T-helper 9 cell (primary cell): ENCODE measurements around the gene EIF3F.
"Not testable (repeated sequence)": the region's sequence is repeated elsewhere in the genome, so short reads cannot be mapped to it uniquely, and the experiment has no call there.

Experiments used
- DNase-seq: peaks from one replicate; pipeline ENCODE4 v3.0.0-alpha.2; 2020
- total RNA-seq, 2 donors: gene quantifications; one replicate each; lab custom pipeline; 2026; lab: John Stamatoyannopoulos, UW

The EIF3F gene, protein sequence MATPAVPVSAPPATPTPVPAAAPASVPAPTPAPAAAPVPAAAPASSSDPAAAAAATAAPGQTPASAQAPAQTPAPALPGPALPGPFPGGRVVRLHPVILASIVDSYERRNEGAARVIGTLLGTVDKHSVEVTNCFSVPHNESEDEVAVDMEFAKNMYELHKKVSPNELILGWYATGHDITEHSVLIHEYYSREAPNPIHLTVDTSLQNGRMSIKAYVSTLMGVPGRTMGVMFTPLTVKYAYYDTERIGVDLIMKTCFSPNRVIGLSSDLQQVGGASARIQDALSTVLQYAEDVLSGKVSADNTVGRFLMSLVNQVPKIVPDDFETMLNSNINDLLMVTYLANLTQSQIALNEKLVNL
- 305 to 307 reads per million in 2 donors for total RNA-seq

DNA sequence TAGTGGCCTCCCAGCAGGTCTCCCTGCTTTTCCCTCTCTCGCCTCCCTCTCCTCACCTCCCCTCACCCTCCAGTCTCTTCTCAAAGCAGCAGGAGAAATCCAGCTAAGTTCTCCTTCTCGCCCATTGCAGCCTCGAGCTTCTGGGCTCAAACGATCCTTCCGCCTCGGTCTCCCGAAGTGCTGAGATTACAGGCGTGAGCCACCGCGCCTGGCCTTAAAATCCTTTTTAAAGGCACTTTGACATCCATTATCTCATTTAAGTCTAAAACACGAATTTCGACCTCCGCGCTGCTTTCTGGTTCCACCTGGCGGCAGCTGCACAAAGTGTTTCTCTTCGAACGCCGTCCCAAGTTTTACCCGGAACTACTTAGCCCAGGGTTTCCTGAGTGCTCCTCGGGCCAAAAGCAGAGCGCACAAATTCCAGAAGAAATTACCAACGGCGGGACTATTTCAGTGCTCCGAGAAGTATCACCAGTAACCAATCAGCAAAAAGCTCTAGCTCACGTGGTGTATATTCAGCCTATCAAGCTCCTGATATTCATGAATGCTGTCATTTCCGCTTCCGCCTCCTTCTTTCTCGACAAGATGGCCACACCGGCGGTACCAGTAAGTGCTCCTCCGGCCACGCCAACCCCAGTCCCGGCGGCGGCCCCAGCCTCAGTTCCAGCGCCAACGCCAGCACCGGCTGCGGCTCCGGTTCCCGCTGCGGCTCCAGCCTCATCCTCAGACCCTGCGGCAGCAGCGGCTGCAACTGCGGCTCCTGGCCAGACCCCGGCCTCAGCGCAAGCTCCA is at the start of gene EIF3F:
Gene EIF3F (plus strand): TSS at position 570 of the 792 bp plus-strand sequence. CDS start 16 bp downstream, at position 586.
- DNase-seq: peak; percentile 73

DNA sequence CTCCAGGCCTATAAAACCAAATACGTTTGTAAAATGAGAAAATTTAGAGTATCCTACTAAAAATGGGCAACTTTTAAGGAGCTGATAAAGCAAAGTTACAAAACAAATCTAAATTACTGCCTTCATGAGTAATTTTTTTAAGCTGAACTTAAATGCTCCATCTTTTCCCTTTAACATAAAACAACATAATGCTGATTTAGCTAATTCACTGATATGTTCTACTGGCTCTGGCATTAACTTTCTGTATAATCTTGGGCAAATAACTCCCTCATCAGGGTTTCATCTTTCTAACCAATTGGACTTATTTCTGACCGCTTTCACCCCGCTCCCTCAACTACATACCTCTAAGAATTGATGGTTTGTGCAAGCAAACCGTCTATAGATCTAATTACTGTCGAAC is 46.0 kb upstream of the EIF3F start:
- DNase-seq: no peak

DNA sequence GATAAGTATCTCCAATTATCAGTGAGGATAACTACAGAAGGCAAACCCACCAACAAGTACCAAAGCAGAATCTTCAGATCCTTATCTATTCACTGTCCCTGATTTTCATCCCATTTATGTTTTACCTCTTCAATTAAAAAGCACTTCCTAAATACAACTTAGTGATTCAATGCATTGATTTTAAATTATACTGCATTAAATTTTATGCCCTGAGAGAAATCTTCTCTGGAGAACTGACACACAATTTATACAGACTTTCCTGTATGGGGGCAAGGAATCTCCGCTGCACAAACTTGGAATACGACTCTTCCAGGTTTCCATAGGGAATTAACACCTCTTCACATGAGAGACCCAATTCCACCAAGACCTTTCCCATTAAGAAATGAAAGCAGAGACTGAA is 45.5 kb upstream of the EIF3F start, which contains the start of gene OR10A3:
Gene OR10A3 (minus strand): TSS at position 101 of the 400 bp plus-strand sequence. CDS start 2,188 bp downstream, outside the sequence.
- DNase-seq: no peak

DNA sequence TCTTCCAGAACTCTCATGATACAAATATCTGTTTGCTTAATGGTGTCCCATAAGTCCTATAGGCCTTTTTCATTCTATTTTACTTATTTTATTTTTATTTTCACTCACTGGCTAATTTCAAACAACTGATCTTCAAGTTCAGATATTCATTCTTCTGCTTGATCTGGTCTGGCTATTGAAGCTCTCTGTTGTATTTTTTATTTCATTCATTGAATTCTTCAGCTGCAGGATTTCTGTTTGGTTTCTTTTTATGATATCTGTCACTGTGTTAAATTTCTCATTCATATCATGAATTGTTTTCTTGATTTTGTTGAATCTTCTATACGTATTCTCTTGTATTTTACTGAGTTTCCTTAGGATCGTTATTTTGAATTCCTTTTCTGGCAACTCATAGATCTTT is 43.0 kb upstream of the EIF3F start:
- no peak for DNase-seq

DNA sequence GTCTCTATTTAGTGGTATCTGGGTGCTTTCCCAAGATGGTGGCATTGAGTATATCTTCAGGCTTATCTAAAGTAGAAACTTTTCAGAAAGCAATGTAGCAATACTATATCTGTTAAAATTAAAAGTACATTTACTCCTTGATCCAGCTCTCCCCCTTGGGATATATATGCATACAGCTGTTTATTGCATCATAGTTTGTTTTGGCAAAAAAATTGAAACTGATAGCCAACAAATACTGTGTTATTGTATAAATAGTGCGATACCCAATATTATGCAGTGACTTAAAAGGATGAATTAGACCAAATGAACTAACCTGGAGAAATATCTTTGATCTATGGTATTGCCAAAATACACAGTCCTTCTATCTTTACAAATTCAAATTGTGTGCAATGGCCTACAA is 37.2 kb upstream of the EIF3F start:
- no peak for DNase-seq

DNA sequence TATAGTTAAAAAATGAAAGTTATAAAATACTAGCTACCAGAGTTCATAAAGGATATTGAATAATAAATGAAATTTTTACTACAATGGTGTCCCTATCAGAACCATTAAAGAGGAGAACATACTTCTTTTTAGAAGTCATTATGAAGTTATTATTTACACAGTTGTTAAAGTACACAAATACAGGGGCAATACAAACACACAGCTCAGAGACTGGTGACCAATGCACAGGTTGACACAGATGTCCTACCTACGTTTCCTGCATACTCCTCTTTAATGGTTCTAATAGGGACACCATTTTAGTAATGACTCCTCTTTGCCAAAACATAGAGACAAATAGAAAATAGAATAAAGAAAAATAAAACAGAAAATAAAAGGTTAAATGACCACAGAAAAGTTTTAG is 31.9 kb upstream of the EIF3F start:
- DNase-seq: no peak

DNA sequence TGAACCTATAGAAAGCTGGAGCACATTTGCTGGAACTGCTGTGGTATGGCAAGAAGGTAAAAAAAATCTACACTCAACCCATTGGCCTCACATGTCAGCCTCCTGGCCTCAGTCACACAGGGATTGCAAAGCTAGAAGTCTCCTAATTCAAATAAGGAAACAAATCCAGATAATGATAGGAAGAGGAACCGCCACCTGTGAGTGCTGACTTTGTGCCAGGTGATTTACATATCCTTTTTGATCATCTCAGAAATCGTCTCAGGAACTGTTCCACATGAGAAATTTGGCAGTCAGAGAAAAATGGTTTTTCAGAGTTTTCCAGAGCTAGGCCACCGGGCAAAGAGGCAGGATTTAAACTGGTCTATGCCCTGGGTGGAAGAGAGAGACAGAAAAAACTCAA is 22.9 kb upstream of the EIF3F start:
- DNase-seq: no peak

DNA sequence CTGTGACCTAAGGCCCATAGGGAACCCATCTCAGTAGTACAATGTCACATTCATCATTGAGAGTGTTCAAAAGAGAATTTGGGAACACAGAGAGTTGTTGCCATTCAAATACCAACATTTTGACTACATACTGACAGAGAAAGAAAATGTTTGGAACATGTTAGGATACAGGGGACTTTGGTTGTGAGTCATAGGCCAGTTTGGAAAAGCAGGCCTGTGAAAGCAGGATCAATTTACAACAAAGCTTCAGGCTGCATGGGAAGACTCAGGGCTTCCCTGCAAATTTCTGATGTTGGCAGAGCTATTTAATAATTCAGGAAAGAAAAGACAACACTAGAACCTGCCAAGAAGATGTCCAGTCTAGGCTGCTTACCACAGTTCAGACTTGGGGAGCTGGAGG is 22.3 kb upstream of the EIF3F start:
- no peak for DNase-seq

DNA sequence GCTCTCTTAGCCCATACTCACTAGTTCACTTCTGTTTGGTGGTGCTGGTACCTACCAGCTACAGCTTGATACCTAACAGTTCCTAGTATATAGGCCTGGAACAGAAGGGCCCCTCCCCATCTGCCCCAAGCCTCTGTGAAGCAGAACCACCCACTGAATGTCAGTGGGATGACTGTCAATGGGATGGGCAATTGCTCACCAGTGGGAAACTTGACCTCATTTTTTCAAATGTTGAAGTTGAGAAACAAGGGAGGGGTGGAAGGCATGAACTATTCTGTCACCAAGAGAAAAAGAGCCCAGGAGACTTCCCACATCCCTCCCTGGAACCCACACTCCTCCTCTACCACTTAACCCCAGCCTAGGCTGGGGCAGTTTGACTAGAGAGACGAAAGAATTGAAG is 21.8 kb upstream of the EIF3F start, which contains the start of gene NLRP10:
Gene NLRP10 (minus strand): TSS at position 62 of the 400 bp plus-strand sequence. CDS start 1,952 bp downstream, outside the sequence.
- no peak for DNase-seq

DNA sequence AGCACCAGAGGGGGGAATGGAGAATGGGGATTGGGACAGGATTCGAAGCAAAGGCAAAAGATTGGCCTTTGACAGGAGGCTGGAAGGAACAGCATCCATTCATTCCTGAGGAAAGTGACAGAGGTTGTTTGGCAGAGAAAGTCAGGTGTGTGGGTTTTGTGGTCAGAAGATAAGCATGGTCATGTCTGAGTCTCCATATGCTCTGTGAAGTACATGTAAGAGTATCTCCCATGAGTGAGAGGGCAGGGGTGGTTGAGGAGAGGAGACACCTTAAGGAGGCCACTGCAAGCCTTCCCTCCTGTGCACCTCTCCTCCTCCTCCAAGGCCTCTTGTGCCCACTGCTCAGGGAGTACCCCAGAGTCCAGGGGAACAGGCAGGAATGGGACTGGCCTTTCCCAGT is 20.0 kb upstream of the EIF3F start:
- no peak for DNase-seq

DNA sequence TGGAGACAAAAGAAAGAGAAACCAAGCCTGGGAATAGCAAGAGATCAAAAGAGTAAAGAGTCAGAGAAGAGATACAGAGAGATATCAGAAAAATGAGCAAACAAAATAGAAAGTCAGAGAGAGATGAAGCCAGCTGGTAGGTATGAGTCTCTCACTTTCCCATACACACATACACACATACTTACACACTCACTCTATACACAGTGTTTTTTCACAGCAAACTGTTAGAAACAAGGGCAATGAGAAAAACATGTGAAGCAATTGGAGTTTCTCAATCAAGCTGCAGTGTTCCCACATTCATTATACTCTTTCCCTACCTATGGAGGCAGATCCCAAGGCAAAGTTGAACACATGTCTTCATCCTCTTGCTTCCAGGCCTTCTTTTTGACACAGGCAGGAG is 19.3 kb upstream of the EIF3F start:
- DNase-seq: no peak

DNA sequence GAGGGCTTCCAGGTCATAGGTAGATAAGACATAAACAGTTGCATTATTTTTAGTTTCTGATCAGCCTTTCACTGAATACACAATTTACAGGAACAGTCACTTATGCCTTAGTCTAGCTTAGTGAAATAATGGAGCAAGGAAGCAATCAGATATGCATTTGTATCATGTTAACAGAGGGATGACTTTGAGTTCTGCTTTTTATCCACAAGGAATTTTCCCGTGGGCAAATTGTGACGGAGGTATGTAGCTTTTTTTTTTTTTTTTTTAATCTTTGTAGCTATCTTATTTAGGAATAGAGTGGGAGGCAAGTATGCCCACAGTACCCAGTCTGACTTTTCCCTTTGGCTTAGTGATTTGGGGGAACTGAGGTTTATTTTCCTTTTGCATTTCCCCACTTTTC is 18.5 kb upstream of the EIF3F start:
- DNase-seq: no peak

DNA sequence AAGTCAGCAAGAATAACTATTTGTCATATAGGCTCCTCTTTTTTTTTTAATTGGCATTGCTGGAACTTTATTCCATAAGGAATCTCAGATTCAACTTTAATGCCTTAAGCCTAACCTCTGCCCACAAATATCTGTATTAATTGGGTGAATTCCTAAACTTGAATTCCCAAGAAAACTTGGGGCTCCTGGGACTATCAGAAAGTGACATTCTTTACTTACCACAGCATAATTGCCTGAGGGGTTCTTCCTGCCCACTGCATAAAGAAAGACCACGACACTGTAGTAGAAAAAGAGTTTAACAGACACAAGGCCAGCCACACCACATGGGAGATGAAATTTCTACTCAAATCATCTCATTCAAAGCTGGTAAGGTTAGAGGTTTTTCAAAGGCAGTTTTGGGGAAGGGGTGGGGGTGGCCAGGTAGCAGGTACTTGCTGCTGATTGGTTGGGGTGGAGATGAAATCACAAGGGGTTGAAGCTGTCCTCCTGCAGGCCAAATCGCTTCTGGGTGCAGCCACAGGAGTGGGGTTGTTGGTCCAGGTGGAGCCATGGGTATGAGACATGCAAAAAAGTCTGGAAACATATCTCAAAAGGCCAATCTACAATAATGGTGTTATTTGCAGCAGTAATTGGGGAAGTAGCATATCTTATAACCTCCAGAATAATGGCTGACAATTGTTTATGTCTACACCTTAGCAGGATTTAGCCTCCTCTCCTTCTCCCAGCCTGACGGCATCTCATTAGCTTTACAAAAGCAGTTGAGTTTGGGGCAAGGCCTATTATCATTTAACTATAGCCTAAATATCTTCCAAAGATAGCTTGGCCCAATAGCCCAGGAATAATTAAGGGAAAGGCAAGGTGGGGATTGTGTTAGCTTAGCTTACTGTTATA is 17.1 kb upstream of the EIF3F start:
- DNase-seq: no peak

DNA sequence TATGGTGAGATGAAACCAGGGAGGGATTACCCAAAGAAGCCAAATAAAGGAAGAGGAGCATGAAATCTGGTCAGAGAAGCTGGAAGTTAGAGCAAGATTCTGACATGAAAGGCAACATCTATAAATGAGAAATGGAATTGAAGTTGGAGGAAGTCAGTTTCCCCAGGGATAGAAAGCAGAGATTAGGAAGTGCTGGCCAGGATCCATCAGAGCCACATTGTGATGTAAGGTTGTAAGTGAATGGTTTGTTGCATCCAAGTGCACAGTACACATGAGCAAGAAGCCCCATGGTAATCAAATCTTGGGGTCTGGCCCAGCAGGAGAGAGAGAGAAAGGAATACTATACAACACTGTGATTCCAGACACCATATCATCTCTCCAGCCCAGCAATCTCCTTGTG is 15.3 kb upstream of the EIF3F start:
- no peak for DNase-seq

DNA sequence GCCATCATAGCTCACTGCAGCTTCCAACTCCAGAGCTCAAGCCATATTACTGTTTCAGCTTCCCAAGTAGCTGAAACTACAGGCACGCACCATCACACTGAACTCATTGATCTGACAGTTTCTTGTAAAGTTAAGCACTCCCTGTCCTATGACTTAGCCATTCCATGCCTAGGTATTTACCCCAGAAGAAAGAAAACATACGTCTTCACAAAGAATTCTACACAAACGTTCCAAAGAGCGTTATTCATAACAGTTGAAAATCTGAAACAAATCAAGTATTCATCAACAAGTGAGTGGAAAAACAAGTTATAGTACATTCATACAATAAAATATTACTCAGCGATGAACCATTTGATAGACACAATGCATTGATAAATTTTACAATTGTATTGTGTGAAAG is 14.1 kb upstream of the EIF3F start:
- no peak for DNase-seq

DNA sequence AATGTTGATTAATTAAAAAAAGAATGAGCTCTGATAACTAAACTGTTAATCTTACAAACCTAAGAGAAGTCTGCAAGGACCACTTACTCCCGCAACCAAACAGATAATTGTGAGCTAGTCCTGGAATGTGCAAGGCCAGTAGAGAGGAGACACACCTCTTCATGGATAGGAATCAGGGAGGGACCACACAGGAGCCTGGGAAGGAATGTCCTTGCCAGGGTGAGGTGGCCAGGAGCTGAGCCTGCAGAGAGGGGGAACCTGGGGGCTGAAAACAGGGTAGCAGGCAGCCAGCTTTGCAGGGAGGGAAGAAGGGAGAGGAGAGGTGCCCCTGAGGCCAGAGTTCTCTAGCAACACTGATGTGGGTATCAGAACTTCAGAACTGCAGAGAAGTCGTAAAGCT is 12.5 kb upstream of the EIF3F start:
- DNase-seq: no peak

DNA sequence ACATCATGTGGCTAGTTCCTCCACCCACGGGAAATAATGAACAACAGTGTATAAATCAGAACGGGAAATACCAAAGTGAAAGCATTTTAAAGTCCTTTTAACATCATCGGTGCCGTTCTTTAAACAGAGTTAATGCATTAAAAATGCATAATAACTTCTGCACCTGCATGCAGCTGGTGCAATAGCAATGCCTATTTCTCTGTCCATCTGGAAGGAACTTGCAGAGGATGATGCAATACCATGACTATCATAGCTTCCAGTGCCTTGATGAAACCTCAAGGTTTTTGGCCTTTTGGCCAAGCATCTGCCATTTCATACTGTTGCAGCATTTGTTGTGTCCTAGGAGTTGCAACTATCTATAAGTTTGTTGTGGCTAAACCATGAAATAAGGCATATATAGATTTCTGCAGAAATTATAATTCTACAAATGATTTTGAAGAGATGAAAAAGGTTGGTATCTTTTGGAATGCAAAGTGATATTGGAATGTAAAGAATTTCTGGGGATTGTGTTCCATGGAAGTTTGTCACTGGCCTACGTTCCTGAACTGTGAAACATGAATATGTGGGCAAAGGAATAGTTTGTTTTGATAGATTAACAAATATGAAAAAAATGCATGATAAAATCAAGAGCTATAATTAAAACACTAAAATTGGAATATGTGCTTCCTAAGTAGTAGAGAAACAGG is 9.8 kb upstream of the EIF3F start:
- DNase-seq: no peak

DNA sequence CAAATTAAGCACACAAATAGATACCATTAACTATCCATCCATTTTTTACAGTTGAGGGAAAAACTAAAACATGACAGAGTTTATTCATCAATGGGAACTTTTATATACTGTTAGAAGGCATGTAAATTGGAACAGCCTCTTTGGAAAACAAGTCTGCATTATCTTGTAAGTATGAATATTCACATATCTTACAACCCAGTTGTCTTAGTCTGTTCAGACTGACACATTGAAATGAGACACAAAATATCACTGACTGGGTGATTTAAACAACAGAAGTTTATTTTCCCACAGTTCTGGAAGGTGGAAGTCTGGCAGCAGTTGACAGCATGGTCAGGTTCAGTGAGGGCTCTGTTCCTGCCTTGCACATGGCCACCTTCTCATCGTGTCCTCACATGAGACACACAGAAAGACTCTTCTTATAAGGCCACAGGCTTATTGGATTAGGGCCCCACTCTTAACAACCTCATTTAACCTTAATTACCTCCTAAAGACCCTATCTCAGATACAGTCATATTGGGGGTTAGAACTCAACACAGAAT is 5.4 kb upstream of the EIF3F start:
- DNase-seq: no peak

DNA sequence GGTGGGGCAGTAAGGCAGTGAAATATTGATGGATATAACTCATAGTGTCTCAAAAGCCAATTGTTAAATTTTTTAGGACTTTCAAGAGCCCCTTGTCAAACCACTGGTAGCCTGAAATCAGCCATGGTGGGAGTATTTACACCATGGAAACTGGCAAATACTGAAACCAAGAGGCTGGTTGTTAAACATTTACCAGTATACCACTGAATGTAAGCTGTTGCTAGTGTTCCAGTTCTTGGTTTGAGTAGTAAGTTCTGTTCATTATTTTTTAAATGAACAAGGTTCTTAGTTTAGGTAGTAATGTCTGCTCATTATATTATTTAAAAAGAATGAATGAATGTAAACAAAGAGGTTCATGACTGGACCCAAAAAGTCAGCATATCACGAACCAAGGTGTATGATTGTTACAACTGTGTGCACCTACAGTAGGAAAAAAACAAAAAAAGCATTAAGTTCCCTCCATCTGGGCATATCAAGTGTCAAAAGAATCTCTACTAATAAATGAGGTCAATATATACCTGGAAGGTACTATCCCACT is 4.5 kb upstream of the EIF3F start:
- no peak for DNase-seq

DNA sequence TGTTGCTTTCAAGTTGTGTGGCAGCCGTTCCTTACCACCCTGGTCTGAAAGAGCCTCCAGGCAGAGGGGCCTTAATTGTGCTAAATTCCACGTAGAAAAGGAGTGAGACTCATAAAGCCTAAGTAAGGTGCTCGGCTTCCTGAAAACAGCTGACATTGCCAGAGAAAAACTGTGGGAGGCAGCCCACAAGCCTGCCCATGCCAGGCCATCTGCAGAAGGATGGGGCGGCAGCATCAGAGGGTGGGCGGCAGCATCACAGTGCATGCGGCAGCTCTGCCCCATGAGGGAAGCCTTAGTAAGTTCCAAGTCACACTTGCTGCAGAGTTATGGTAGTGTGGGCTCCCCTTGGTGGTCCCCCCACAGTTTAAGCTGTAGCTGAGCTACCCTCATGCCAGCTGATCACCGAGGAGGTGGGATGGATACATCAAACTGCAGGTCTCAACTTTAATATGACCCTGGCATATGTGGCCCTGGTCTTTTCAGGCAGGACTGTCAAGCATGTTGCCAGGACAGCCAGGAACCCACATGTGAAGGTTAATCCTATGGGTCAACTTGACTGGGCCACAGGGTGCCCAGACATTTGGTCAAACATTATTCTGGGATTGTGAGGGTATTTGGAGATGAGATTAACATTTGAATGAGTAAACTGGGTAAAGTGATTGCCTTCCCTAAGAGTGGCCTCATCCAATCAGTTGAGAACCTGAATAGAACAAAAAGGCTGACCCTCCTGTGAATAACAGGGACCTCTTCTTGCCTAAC is 3.1 kb upstream of the EIF3F start:
- DNase-seq: no peak

DNA sequence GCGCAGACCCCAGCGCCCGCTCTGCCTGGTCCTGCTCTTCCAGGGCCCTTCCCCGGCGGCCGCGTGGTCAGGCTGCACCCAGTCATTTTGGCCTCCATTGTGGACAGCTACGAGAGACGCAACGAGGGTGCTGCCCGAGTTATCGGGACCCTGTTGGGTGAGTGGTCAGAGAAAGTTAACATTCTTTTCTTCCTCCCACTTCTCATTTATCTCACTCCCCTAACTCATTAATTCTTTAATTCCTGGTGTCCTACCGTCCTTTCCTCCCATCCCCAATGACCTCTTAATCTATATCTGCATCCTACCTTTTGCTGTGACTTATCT is 385 bp downstream of the EIF3F start:
- DNase-seq: not testable (repeated sequence)
